ENCODE measurements around the gene SPSB2.
"Not testable (repeated sequence)": the region's sequence is repeated elsewhere in the genome, so short reads cannot be mapped to it uniquely, and the experiment has no call there.

GRCh38 chr12:6886206-6886999 is 13.3 kb upstream of the SPSB2 start:
- TF ChIP-seq CTCF, POLR2A (IDR thresholded peaks at IDR 0.05): not testable (repeated sequence)
